GM19238 (cell line): ENCODE measurements around the gene CHEK1.
"Not testable (repeated sequence)": the region's sequence is repeated elsewhere in the genome, so short reads cannot be mapped to it uniquely, and the experiment has no call there.

ENCODE experiments used
- DNase-seq: peaks from one replicate; pipeline ENCODE4 v3.0.0; 2011; ENCODE audit warnings: low spot score; ENCODE audit not compliant: insufficient read length

The CHEK1 gene

DNA sequence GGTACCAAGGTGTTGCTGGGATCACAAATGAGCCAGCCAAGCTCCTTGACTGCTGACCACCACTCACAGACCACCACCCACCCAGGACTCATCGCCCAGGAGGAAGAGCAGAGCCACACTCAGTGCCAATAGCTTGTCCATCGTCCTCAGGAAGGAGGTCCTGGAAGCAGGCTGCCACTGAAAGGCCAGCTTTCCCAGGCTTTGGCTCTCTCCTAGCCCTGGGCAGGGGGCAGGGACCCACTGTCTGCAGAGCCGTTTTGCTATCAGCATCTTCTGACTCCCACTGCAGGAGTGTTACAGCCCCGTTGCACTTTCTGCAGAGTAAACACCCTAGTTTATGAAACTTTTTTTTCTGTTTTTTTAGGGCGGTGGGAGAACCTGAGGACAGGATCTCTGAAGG lies 67.9 kb downstream of the CHEK1 start:
- DNase-seq: no peak

GRCh38 chr11:125694951-125695350 lies 70.0 kb downstream of the CHEK1 start:
- no peak for DNase-seq

- no peak for DNase-seq
These were observed 76.2 kb downstream of the CHEK1 start for GRCh38 chr11:125701018-125701610.

GRCh38 chr11:125701858-125702621 lies 77.1 kb downstream of the CHEK1 start:
- no peak for DNase-seq

DNA sequence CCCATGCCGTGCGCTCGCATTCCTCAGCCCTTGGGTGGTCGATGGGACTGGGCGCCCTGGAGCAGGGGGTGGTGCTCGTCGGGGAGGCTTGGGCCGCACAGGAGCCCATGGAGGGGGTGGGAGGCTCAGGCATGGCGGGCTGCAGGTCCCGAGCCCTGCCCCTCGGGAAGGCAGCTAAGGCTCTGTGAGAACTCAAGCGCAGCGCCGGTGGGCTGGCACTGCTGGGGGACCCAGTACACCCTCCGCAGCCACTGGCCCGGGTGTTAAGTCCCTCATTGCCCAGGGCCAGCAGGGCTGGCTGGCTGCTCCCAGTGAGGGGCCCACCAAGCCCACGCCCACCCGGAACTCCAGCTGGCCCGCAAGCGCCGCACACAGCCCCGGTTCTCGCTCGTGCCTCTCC lies 79.7 kb downstream of the CHEK1 start:
- DNase-seq: not testable (repeated sequence)

DNA sequence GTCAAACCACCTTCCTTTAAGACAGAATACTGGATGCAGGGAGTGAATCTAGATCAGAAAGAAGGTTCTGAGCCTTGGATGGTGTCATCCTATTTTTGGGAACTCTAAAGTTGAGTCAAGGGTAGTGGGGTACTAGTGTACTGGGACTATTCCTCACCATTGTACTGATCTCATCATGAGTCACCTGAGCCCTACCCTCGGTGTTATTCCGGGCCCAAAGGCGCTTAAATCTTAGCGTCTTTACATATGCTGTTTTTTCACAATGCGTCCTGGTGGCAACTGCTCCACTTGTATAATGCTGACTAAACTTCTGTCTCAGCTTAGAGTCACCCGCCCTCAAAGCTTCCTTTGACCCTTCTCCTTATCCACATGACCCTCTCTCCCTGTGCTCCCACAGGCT lies 95.8 kb downstream of the CHEK1 start:
- no peak for DNase-seq

DNA sequence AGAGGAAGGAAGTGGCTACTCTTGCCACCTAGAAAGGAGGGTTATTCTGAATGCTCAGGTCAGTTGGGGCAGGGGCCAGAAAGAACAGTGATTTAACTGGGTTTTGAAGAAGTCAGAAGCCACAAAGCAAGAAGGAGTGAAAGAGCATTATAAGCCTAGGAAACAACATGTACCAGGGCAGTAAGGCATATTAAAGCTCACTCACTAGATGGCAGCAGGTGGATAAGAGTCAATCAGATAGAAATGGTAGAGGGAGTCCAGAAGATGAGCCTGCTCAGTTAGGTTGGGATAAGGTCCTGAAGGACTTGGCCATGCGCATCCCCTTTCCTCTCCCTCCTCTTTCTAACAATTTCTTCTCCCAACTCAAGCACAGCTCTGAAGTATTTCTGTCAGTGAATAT lies 99.2 kb downstream of the CHEK1 start:
- no peak for DNase-seq
